ENCODE measurements around the gene E2F7.
A peak's percentile ranks its signal among the peaks of the same experiment; 100 is the strongest.

Gene E2F7

GRCh38 chr12:77010691-77011548 is 54.4 kb downstream of the E2F7 start:
- DNase-seq: peak; percentile 74 to 89

GRCh38 chr12:77007476-77007875 is 57.9 kb downstream of the E2F7 start:
- DNase-seq: no peak

GRCh38 chr12:77005611-77006098 is 59.7 kb downstream of the E2F7 start:
- DNase-seq: no peak

DNA sequence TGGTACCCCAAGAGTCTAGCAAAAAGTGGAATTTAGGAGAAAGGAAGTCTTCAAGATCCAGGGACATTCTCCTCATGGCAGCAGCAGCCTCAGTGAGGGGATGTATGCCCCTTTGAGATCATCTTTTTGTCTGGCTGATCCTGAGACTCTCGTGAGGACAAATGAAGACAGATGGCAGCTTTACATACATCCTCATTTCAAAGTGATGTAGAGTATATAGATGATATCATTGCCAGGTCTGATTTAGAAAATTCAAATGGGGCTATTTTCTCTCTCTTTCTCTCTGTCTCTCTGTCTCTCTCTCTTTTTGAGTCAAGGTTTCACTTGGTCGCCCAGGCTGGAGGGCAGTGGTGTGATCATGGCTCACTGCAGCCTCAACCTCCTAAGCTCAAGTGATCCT is 61.5 kb downstream of the E2F7 start:
- no peak for DNase-seq

- no peak for DNase-seq
These were observed 62.1 kb downstream of the E2F7 start for GRCh38 chr12:77003246-77003645.

- DNase-seq: no peak
These were observed 63.0 kb downstream of the E2F7 start for GRCh38 chr12:77002382-77002781.

GRCh38 chr12:77001276-77001675 is 64.1 kb downstream of the E2F7 start:
- DNase-seq: no peak

GRCh38 chr12:76998908-76999556 is 66.3 kb downstream of the E2F7 start:
- DNase-seq: no peak

DNA sequence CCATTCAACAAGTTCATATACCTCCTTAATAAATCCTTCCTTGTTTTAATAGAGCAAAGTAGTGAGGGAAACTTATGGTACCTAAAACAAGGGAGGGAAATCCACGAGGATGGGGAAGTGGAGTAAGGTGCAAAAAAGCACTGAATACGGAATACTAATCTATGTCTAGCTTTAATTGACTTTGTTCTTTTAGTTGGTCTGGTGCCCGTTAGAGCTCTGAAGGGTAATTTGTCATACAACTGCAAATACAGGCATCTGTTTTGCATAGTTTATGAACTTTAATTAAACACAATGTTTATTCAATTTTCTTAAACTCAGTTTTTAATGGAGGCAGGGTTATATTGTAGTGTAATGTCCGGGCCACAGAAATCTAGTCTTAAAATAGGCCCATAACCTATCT is 67.0 kb downstream of the E2F7 start:
- no peak for DNase-seq

GRCh38 chr12:76997011-76997780 is 68.2 kb downstream of the E2F7 start:
- DNase-seq: no peak

DNA sequence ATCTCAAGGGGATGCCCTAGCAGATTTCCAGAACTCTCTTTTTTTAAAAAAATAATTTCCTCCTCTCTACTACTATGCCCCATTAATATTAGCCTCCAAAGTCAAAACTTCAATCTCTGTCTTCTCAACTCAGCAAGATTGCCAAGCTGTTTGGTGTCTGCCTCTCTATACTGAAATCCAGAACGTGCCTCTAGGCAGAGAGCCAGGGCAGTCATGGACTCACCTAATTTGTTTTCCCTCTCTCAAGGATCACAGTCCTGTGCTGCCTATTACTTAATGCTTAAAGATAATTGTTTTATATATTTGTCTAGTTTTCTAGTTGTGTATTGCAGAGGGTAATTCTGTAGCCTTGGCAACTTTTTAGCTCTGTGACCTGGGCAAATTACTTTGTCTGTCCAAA is 74.7 kb downstream of the E2F7 start:
- DNase-seq: no peak

DNA sequence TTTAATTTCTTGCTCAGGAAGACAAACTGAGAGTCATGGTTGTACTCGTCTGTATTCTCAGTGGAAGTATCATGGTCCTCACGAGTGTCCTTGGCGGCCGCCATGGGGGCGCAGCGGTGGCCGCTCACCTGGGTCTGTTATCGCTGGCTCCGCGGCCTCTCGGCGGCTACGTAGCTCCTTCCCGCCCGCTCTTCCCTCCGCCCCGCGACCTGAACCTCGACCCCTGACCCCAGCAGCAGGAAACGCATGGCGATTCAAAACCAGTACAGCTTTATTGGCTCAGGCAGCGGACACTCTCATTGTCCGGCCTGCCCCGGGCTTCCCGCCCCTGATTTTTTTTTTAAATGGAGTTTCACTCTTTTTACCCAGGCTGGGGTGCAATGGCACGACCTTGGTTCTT is 80.8 kb downstream of the E2F7 start:
- DNase-seq: no peak

DNA sequence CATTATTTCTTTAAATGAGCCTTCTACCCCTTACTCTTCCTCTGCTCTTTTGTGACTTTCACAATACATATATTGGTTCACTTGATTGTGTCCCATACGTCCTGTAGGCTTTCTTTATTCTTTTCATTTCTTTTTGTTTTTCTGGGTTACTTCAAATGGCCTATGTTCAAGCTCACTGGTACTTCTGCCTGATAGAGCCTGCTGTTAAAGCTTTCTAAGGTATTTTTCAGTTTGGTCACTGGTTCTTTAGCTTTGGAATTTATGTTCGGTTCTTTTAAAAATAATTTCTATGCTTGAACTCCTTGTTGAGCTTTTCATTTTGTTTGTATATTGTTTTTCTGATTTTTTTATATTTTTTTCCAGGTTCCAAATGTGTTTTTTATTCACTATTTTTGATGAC is 81.9 kb downstream of the E2F7 start:
- DNase-seq: no peak

DNA sequence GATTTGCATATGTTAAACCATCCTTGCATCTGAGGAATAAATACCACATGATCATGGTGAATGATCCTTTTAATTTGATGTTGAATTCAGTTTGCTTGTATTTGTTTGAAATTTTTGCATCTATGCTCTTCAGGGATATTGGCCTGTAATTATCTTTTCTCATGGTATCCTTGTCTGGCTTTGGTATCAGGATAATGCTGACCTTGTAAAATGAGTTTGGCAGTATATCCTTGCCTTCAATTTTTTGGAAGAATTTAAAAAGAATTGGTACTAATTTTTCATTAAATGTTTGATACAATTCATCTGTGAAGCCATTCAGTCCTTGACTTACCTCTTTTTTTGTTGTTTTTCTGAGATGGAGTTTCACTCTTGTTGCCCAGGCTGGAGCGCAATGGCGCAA is 85.2 kb downstream of the E2F7 start:
- no peak for DNase-seq

- DNase-seq: no peak
These were observed 88.5 kb downstream of the E2F7 start for GRCh38 chr12:76976777-76977382.

All from Kasumi-1 (cell line).